HepG2 (cell line): Measurements from ENCODE around the gene ADM5. TPM values are rescaled to one million over a fixed set of nuclear protein-coding genes. Genes with fewer than 3 reads are reported as not detected.

Source experiments
- ATAC-seq: fragments of 200-7000 bp; cut with Tn5 transposase; 3 replicates; pipeline ENCODE4 v1.9.1; 2020; ENCODE audit warnings: mild to moderate bottlenecking, moderate library complexity
- BruUV-seq: library from RNA; stranded (reverse); fragments of 400-500 nt; replicated peaks from 2 replicates; lab custom pipeline; 2021; lab: Mats Ljungman, UMichigan
- CTCF ChIA-PET: fragments of 300-600 bp; formaldehyde crosslinking; extraction: SDS; loops from one replicate; lab custom pipeline; 2021; ENCODE audit warnings: low total read pairs, inconsistent platforms, low intra/inter-chr PET ratio; lab: Yijun Ruan, JAX
- POLR2A ChIA-PET: fragments of 350-600 bp; sonication (Branson Sonifier 250); formaldehyde crosslinking; loops from one replicate; lab custom pipeline; 2020; ENCODE audit warnings: antibody characterized with exemption, inconsistent platforms; lab: Yijun Ruan, JAX
- DNase-seq: peaks from one replicate; pipeline ENCODE4 v3.0.0-alpha.2; 2015; ENCODE audit warnings: low spot score
- FAIRE-seq: peaks from 3 replicates; lab custom pipeline; 2011; peaks lifted over from hg19 to GRCh38; lab: Jason Lieb, UNC
- H2AFZ ChIP-seq: one replicate; pipeline ENCODE4 v1.6.1; 2011; ENCODE audit warnings: low read length, inconsistent platforms
- H3K27ac ChIP-seq: fragments of 300-600 bp; 3 replicates; pipeline ENCODE4 v1.8.0; 2011; ENCODE audit warnings: mixed run types, mild to moderate bottlenecking, mixed read lengths, low read length, inconsistent platforms; ENCODE audit not compliant: insufficient read depth; ENCODE audit errors: extremely low read length
- H3K27me3 ChIP-seq, 2 experiments: fragments of 200-600 bp in 1 of 2; 2 replicates in 1 of 2; 3 replicates in 1 of 2; pipeline versions ENCODE4 v1.6.0 to v1.8.0; 2011; ENCODE audit warnings: low read length in 2 of 2, mild to moderate bottlenecking in 2 of 2, moderate library complexity in 2 of 2, inconsistent platforms in 1 of 2; ENCODE audit not compliant: insufficient read depth in 2 of 2, control insufficient read depth in 1 of 2
- H3K36me3 ChIP-seq, 2 experiments: fragments of 200-600 bp in 1 of 2; replicated peaks in 1 of 2; 2 replicates in 1 of 2; 3 replicates in 1 of 2; pipeline versions ENCODE4 v1.5.1 to v1.8.0; 2011; ENCODE audit warnings: low read length in 2 of 2, inconsistent platforms in 1 of 2; ENCODE audit not compliant: insufficient read depth in 2 of 2, control insufficient read depth in 1 of 2
- H3K4me1 ChIP-seq: 2 replicates; pipeline ENCODE4 v1.5.1; 2012; ENCODE audit warnings: low read length, inconsistent platforms; ENCODE audit not compliant: insufficient read depth
- H3K4me2 ChIP-seq: 2 replicates; pipeline ENCODE4 v1.6.0; 2011; ENCODE audit warnings: low read depth, low read length, inconsistent platforms
- H3K4me3 ChIP-seq, 3 experiments: fragments of 200-600 bp in 1 of 3; sonication (generic), shearing (Covaris generic) in 1 of 3; replicated peaks in 1 of 3; 2 replicates each; pipeline ENCODE4 v1.5.1; 2011 to 2016; ENCODE audit warnings: low read length in 3 of 3, inconsistent platforms in 2 of 3, low read depth in 2 of 3, mild to moderate bottlenecking in 2 of 3, control low read depth in 1 of 3, mixed read lengths in 1 of 3; ENCODE audit not compliant: insufficient read depth in 1 of 3
- H3K79me2 ChIP-seq: one replicate; pipeline ENCODE4 v1.6.1; 2011; ENCODE audit warnings: low read length, inconsistent platforms; ENCODE audit not compliant: insufficient read depth
- H3K9ac ChIP-seq: 2 replicates; pipeline ENCODE4 v1.6.0; 2011; ENCODE audit warnings: mild to moderate bottlenecking, low read depth, low read length, inconsistent platforms; ENCODE audit not compliant: insufficient read depth
- H3K9me3 ChIP-seq: 2 replicates; pipeline ENCODE4 v1.5.1; 2012; ENCODE audit warnings: mild to moderate bottlenecking, low read length
- H4K20me1 ChIP-seq: 2 replicates; pipeline ENCODE4 v1.6.0; 2011; ENCODE audit warnings: inconsistent platforms, mild to moderate bottlenecking, low read length, moderate library complexity; ENCODE audit not compliant: insufficient read depth
- GATA4 ChIP-seq: sonication (generic); IDR thresholded peaks from 2 replicates; pipeline ENCODE4 v1.6.1; 2016; ENCODE audit warnings: antibody characterized with exemption, low read depth, borderline replicate concordance
- IRF2 ChIP-seq: IDR thresholded peaks from 2 replicates; pipeline ENCODE4 v1.6.1; 2018; ENCODE audit warnings: missing genetic modification reagents, missing compliant biosample characterization
- MLLT10 ChIP-seq: sonication (generic); formaldehyde crosslinking; IDR thresholded peaks from 2 replicates; pipeline ENCODE4 v1.4.0; 2020; ENCODE audit warnings: missing genetic modification reagents
- ZBTB2 ChIP-seq: sonication (generic); formaldehyde crosslinking; IDR thresholded peaks from 2 replicates; pipeline ENCODE4 v1.8.0; 2022; ENCODE audit warnings: low read depth, missing genetic modification reagents
- ZFAT ChIP-seq: sonication (generic); formaldehyde crosslinking; conservative IDR thresholded peaks from 2 replicates; pipeline ENCODE4 v1.8.1; 2023; ENCODE audit warnings: missing genetic modification reagents, inconsistent platforms
- ZFP36 ChIP-seq: fragments of 150-350 bp; IDR thresholded peaks from 2 replicates; pipeline ENCODE4 v1.6.1; 2018; ENCODE audit warnings: borderline replicate concordance, low read length, low read depth; ENCODE audit not compliant: partially characterized antibody
- ZHX1 ChIP-seq: sonication (generic); formaldehyde crosslinking; IDR thresholded peaks from 2 replicates; pipeline ENCODE4 v1.8.1; 2022; ENCODE audit warnings: low read depth, mild to moderate bottlenecking, missing genetic modification reagents
- ZNF546 ChIP-seq: sonication (generic); formaldehyde crosslinking; conservative IDR thresholded peaks from 2 replicates; pipeline ENCODE4 v1.8.1; 2023; ENCODE audit warnings: mild to moderate bottlenecking, missing genetic modification reagents
- ZNF776 ChIP-seq: sonication (generic); formaldehyde crosslinking; IDR thresholded peaks from 2 replicates; pipeline ENCODE4 v1.4.0; 2020; ENCODE audit warnings: mild to moderate bottlenecking, missing genetic modification reagents
- WGBS: methylation state at CpG from one replicate; pipeline ENCODE4 v1.1.6; 2017; ENCODE audit warnings: low lambda C conversion rate; 5-methylcytosine and 5-hydroxymethylcytosine counted together
- in situ Hi-C: cut with HindIII; loops from 2 replicates; pipeline ENCODE4 v1.10.0; 2017; ENCODE audit warnings: low pct_unique_long_range_greater_than_20kb; ENCODE audit not compliant: extremely low pct_ligation_motif_present
- intact Hi-C: fragments of 100-400 bp; cut with micrococcal nuclease; formaldehyde crosslinking; loops from one replicate; pipeline ENCODE4 v1.10.0; 2022; ENCODE audit not compliant: unreplicated experiment
- polyA plus RNA-seq, 8 experiments: library from polyadenylated mRNA; depleted of rRNA in 3 of 8; stranded (reverse) in 7 of 8; unstranded in 1 of 8; fragments of >200 nt; fragmentation: Illumina TruSeq in 4 of 8; extraction: Trizol in 4 of 8; gene quantifications; 2 replicates each; pipeline versions ENCODE4 v1.2.1 to v1.2.3, GENCODE V29; 2011 to 2016; ENCODE audit warnings: low read depth in 4 of 8, missing spikeins in 1 of 8, mixed read lengths in 1 of 8; ENCODE audit not compliant: insufficient read depth in 1 of 8
- total RNA-seq, 5 experiments: library from RNA; depleted of rRNA; stranded (reverse); fragments of >200 nt; fragmentation: Illumina TruSeq; extraction: Trizol; gene quantifications; 2 replicates each; pipeline ENCODE4 v1.2.3, GENCODE V29; 2016; ENCODE audit warnings: low read depth in 1 of 5

The ADM5 gene
- total and polyA plus RNA-seq, 2 of the 13 experiments (the other 11 are each of a cell fraction or from before 2014, with no cell fraction given) = 2.7 to 4.1 TPM

GRCh38 chr19:49730166-49730565, 40.8 kb downstream of the ADM5 start:
- Histone ChIP-seq H3K27ac (no peak overlapping the region), H3K79me2 (no peaks in the 10 kb centered on the region), H3K36me3 (no peaks in the 10 kb centered on the region), H3K9me3 (no peaks in the 10 kb centered on the region), H3K4me3 (no peak overlapping the region), H4K20me1 (no peaks in the 10 kb centered on the region), H3K27me3 (0 out of 5 replicates have a peak, but pooled peaks cover 0 to 1% of the 10 kb centered on the region in 2 experiments), H3K4me2 (no peak overlapping the region), H2AFZ (no peak overlapping the region), H3K9ac (no peak overlapping the region), H3K4me1 (no peaks in the 10 kb centered on the region)
- ATAC-seq = no peak
- ChIA-PET CTCF (no interaction called here), POLR2A (no interaction called here)
- WGBS = 47% methylated on average over 3 of the region's 5 CpGs
- in situ Hi-C loops = no loop called here
- intact Hi-C loops = no loop called here
- FAIRE-seq = no peak
- no TSS peak for BruUV-seq
- TF ChIP-seq ZHX1 (CRISPR knock-in tag) (no peak), IRF2 (CRISPR knock-in tag) (no peak), ZNF776 (CRISPR knock-in tag) (no peak), ZNF546 (CRISPR knock-in tag) (no peak), MLLT10 (CRISPR knock-in tag) (no peak), ZFP36 (no peak), GATA4 (no peak), ZBTB2 (no peak), ZFAT (no peak)
- no peak for DNase-seq
